Stimulated activated CD4-positive, alpha-beta T cell treated with anti-CD3 and anti-CD28 coated beads, Interleukin-15, amount 100 ng/mL, for 1 hour (primary cell): ENCODE data around the gene RNF217.

Experiments
- DNase-seq, 2 donors: peaks; one replicate each; pipeline ENCODE4 v3.0.0-alpha.2; 2020; ENCODE audit warnings: low read depth in 1 of 2, low spot score in 1 of 2

The RNF217 gene

DNA sequence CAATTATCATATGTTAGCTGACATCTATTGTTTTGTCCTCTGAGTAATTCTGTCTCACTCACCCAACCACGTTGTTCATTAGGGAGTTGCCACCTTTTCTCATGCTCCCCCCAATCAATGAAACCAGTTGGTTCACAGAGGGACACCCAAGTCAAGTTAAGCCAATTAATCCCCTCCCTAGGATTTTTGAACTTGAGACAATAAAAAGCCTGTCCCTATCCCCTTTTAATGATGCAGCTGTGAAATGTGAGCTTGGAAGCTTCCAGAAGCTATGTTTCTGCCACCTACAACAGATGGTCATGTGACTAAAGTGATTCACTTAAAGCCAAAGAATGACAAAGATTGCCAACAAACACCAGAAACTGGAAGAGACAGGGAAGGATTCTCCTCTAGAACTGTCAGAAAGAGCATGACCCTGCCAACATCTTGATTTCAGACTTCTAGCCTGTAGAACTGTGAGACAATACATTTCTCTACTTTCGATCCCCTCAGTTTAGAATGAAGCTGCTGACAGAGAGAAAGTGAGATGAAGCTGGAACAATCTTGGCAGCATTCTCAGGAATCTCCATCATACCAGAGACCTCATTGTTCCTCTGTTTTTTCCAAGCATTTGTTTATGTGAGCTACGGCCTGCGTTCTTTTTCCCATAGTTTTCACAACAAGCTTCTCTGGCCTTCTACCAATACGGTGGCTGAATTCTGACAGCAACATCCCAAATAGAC is 133.5 kb downstream of the RNF217 start:
- no peak for DNase-seq

DNA sequence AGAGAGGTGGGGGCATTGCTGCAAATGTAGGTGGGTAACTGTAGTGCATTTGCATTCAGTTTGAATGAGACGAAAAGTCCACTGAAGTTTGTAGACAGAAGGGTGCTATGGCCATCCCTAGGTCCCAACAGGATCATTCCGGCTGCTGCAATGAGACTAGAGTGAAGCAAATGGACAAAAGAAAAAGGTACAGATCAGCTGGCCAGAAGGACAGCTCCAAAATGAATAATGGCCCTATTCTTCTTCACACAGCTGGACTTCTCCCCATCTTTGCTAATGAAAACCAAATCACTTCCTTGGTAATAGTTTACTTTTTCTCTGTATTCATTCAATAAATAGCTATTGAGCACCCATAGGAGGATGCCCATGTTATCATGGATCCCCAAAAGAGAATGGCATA is 134.9 kb downstream of the RNF217 start:
- no peak for DNase-seq

DNA sequence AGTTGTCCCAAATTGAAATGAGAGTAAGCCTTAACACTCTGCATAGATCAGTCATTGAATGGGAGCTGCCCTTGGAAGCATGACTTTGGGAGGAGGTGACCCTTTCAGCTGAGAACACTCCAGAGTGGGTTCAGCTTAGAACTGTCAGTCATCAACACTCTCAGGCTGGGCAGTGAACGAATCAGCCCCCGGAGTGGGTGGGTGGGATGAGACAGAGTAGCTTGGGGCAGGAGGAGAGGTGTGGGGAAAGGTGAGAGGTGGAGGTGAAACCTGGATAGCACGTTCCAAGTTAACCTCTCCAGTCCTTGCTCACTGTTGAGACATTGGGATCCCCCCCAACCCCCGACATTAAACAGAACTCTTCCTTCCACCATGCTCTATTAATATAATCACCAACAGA is 136.0 kb downstream of the RNF217 start:
- DNase-seq, result no peak

DNA sequence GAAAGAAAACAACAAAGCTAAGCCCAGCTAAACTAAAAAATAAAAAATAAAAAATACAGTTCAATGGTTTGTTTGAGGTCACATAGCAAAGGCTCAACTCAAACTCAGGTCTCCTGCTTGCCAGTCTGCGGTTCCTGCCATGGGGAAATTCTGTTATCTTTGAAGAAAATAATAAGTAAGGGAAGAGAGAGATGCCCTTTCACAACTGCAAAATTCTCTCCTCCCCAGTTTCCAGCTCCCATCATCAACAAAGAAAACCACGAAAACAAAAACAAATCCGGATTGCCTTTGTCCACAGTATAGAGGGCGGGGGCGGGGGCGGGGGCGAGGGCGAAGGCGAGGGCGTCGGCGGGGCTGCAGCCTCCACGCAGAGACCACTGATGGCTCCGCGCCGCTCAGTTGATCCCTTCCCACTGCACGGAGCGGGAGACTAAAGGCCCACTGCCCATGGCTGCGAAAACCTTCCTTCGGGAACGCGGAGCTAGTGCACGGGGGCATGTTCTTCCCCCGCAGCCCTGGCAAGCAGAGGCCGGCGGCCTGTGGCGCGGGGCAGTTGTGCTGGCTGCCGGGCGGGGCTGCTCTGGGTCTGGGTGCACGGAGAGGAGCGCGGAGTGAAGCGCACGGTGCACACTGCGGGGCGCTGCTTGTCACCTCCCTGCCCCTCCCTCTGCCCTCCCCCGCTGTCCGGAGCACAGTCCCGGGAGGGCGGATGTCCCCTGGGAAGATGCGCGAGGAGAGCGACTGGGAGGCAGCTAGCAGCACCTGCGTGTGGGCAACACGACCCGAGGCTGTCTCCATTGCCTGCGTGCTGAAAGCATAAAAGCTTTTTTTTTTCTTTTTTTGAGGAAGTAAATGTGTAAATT is 137.2 kb downstream of the RNF217 start:
- peak in 1 of 2 donors; percentile 1 for DNase-seq

DNA sequence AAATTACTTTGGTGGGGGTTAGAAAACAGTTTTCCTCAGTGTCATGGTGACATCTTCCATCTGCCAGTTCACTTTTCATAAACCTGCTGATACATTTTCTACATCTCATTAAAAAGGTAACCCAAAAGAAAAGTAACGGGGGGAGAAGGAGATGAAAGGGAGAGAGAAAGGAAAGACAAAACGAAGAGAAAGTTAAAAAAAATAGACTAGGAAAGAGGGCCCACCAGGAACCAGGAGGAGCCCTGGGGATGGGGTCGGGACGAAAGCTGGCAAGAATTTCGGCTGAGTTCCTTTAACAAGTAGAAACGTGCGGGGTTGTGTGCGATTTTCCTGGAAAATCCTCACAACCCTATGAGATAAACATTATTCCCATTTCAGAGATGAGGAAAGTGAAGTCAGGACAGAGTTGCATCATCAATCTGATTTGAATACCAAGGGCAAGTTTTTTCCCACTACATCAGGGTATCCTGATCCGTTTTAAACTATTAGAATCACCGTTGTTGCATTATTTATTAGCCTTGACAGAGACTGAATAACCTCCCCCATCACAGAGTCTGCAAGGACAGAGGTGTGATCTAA is 137.9 kb downstream of the RNF217 start:
- DNase-seq, result no peak

DNA sequence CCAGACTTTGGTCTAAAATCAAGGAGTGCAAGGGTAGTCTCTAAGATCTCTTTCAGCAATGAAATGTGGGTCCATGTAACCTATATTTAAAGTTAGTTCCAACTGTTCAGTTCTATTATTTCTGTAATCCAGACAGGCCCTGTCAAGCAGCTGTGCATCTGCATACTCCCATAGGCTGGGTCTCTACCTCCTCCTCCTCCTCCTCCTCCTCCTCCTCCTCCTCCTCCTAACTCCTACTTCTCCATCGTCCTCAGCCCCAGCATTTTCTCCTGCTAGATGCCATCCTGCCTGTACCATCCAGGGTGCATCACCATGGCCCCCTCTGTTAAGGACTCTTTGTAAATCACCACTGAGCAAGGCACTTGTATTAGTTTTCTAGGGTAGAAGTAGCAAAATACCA is 138.9 kb downstream of the RNF217 start:
- DNase-seq, result no peak

DNA sequence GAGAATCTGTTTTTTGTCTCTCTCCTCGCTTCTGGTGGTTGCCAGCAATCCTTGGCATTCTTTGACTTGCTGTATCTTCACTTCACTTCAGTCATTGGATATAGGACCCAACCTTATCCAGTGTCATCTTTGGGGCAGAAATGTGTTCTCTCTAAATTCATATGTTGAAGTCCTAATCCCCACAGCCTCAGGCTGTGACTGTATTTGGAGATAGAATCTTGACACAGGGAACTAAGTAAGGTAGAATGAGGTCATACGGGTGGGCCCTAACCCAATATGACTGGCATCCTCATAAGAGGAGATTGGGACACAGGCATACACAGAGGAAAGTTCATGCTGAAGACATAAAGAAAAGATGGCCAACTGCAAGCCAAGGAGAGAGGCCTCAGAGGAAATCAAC is 139.4 kb downstream of the RNF217 start:
- no peak for DNase-seq

DNA sequence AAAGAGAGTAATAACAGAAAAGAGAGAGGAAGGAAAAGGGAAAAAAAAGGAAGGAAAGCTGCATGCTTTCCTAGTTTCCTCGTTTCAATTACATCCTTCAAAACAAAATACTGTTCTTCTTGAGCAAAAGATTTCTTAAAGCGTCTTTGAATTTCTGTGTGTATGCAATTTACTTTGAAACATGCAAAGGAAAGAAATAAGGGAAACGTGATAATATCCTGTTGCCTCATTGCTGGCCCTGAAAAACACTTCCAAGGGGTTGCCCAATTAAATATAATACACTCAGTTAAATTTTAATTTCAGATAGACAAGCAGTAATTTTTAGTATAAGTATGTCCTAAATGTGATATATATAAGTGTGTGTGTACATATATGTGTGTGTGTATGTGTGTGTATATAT is 140.2 kb downstream of the RNF217 start:
- no peak for DNase-seq

DNA sequence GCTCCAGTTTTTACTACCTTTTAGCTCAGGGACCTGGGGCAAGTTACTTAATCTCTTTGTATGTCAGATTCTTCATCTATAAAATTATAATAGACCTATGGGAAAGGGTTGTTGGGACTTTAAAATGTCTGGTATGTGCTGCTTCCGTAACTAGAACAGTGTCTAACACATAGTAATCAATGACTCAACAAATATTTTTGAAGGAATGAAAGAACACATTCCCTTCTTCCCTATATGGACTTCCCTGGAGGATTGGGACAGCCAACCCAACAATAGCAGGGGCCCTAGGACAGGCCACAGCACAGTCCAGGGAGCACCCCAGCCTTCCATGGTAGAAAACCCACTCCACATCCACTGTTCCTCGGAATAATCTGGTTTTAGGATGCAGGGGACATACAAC is 140.7 kb downstream of the RNF217 start:
- DNase-seq, result no peak

DNA sequence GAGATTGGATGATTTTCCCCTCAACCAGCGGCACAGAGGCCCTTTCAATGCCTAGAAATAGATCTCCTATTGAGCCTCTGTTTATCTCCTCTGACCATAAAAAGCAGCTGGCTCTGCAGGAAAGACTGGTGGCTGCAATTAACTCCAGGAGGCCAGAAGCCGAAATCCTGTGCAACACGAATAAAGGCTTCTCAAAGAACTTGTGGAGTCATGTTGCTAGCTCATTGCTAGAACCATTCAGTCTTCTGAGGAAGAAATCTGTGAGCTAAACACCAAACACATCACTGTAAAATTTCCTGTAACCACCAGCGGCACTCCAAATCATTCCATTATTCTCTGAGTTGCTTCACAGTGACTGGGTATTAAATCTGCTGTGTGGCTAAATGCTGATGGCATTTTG is 142.2 kb downstream of the RNF217 start:
- DNase-seq, result no peak

DNA sequence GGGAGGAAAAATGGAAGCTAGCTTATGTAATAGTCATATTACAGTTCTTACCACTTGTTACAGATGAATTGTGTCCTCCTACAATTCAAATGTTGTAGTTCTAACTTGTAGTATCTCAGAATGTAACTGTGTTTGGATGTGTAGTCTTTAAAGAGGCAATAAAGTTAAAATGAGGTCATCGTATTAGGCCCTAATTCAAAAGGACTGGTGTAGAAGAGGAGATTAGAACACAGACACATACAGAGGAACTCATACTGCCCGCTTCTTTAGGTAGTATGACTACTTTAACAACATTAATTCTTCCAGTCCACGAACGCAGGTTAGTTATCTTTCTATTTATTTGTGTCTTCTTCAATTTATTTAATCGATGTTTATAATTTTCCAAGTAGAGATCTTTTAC is 144.8 kb downstream of the RNF217 start:
- DNase-seq, result no peak

DNA sequence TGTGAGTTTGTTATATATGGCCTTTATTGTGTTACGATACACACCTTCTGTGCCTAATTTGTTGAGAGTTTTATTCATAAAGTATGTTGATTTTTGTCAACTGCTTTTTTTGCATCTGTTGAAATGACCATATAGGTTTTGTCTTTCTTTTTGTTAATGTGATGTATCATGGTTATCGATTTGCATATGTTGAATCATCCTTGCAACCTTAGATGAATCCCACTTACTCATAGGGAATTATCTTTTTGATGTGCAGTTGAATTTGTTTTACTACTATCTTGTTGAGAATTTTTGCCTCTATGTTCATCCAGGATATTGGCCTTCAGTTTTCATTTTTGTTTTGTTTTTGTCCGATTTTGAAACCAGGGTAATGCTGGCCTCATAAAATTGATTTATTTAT is 145.7 kb downstream of the RNF217 start:
- DNase-seq, result no peak

DNA sequence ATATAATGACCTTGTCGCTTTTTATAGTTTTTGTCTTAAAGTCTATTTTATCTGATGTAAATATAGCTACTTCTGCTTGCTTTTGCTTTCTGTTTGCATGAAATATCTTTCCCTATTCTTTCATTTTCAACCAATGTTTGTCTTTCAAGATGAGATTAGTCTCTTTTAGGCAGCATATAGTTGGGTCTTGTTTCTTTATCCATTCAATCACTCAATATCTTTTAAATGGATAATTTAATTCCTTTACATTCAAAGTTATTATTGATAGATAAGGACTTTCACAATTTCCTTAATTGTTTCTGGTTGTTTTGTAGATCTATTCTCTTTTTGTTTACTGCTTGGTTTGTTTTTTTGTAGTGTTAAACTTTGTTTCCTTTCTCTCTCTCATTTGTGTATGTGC is 147.8 kb downstream of the RNF217 start:
- no peak for DNase-seq

DNA sequence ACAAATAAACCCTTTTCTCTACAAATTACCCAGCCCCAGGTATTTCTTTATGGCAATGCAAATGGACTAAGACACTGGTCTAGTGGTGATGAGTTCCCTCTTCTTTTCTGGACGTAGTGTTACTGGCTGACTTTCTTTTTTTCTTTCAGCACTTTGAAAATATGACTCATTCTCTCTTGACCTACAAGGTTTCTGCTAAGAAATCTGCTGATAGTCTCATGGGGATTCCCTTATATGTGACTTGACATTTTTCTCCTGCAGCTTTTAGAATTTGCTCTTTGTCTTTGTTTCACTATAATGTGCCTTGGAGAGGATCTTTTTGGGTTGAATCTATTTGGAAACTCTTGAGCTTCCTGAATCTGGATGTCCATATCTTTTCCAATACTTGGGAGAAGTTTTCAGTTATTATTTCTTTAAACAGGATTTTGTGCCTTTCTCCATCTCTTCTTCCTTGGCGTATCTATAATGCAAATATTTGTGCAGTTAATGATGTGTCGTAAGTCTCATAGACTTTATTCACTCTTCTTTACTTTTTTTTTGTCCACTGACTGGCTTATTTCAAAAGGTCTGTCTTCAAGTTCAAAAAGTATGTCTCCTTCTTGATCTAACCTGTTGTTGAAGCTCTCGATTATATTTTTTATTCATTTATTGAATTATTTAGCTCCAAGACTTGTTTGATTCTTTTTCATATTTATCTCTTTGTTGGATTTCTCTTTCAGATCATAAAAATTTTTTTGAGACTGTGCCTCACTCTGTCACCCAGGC is 149.2 kb downstream of the RNF217 start:
- DNase-seq, result no peak

DNA sequence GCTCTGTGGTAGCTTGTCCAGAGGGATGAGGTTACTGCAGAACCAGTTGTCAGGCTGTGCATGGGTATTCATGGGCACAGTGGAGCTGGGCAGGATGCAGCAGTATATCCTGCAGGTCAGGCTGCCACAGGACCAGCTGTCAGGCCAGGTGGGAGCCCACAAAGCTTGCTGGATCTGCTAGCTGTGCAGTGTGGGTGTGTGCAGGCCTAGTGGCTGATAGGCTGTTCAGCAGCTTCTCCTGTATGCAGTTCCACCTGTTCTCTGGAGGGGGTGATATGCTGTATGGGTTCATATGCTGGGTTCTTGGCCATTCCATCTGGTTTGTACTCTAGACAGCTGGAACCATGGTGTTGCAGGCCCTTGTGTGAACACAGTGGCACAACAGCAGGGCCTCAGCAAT is 150.7 kb downstream of the RNF217 start:
- DNase-seq, result no peak

DNA sequence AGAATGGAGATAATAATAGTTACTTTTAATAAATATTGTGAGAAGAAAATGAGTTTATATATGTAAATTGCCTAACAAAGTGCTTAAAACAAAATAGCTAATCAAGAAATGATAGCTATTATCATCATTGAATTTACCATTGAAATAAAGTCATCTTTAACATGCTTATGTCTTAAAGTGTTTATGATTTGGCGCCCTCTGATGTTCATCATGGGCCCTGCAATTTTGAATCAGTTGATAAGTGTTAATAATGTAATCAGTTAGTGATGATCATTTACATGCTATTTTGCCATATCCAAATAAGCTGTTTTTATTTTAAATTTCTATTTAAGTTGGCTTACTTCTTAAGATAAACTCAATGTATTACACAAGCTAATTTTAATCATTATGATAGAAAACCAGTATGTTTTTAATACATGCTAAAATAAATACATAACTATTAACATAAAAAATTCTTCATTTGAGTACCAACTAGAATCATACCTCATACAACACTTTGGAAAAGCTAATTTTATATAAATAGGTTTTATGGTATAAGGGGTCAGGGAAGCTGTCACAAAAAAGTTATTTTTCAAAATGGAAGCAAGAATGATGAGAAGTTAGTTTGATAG is 152.1 kb downstream of the RNF217 start:
- peak in 1 of 2 donors; percentile 5 for DNase-seq

DNA sequence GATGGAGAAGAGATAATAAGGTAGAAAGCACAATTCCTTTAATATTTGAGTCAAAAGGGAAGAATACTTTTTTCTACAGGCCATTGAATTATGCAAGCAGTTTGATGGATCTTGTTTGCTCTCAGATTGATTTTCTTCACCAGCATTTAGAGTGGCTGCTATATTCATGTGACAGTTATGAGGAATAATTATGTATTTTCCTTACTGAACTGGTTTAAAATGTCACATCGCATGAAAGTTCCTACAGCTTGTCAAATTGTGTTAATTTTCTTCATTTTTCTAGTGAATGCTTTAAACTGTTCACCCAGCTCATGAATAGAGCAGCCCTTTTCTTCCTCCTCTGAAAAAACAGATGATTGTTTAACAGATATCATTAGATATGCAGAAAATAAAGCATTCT is 153.9 kb downstream of the RNF217 start:
- DNase-seq, result no peak

DNA sequence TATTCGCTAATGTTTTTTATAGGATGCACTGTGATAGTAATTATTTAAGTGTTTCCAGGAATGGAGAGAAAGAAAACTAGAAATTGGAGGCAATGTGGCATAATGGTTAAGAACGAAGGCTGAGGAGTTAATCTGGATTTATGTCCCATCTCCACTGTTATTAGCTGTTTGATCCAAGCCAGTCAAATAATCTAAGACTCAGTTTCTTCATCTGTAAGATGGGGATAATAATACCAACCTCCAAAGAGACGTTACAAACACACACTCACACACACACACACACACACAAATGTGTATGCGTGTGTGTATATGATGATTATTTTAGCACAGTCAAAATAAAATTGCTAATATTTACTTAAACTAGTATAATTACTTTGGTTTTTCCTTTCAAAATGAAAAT is 154.5 kb downstream of the RNF217 start:
- no peak for DNase-seq

DNA sequence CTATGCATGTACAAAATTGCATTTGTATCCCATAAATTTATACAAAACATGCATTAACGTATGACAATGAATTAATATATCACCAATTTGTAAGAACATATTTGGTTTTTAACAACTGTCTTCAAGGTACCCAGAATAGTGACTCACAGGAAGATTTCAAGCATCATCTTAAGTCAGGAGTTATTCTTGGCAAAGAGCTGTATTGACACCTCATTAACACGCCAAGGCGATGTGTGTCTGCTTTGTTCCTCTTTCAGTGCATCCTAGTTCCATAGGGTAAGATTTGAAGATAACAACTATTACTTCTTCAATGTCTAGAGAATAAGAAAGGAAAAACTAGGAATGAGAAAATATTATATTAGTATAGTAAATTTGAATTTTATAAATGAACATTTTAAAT is 155.6 kb downstream of the RNF217 start:
- no peak for DNase-seq

DNA sequence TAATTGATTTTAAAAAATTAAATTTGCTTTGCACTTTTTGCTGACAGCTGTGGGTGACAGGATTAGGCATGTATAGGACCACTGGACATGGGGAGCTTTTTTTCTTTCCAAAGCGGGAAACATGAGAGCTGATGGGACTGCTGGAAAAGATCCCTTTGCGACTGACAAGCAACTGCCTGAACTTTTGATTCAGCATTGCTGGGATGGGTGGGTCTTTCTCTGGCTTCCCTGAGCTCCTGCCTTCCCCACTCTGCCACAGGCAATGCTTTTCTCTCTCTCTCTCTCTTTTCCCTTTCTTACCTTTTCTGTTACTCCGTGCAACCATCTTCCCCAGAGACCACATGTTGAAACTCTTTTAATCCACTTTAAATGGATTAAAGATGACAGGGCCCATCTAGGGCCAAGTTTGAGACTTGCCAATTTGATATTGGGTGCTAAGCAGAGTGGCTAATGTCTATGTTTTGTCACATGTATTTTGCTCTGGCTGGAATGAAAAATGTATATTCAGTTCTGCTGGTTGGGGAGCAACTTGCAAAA is 157.9 kb downstream of the RNF217 start:
- DNase-seq, result no peak

DNA sequence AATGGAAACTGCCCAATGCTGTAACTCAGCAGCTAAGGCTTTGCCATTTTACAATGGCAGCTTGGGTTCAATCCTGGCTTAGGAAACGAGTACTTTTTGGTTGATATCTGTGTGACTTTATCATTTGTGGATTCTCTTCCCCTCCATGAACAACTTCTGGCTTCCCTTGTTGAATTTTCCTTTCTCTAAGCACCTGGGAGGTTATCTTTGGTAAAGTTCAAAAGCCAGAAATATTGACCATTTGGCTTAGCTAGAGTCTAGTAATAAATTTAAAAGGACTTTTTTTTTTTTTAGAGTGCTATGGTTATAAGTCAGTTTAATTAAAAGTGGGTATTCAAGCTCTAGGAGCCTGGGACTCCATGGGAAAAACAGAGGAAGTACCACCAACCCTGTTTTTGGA is 159.7 kb downstream of the RNF217 start:
- DNase-seq, result no peak
